GM19455 (cell line): ENCODE data around the gene TIGD3.

Source experiments
- ATAC-seq: cut with Tn5 transposase; IDR thresholded peaks from one replicate; pipeline ENCODE4 v1.9.1; 2021; ENCODE audit not compliant: unreplicated experiment

The TIGD3 gene

DNA sequence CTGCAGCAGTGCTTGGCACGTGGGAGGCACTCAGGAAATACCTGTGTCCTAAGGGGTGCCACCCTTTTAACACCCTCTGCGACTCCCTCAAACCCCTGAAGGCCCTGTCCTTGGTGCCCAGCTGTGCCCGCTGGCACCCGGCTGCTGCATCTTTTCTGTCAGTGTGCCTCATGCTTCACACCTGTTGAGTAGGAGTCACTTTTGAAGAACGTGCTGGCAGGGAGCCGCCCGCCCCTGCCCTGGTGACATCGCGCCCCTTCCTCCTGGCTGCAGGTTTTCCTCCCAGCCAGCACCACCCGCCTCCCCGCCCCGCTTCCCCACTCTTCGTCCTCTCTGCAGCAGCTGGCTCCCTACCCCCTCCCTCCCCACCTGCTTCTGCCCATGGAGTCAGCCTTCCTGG lies 49.7 kb downstream of the TIGD3 start:
- ATAC-seq: no peak

DNA sequence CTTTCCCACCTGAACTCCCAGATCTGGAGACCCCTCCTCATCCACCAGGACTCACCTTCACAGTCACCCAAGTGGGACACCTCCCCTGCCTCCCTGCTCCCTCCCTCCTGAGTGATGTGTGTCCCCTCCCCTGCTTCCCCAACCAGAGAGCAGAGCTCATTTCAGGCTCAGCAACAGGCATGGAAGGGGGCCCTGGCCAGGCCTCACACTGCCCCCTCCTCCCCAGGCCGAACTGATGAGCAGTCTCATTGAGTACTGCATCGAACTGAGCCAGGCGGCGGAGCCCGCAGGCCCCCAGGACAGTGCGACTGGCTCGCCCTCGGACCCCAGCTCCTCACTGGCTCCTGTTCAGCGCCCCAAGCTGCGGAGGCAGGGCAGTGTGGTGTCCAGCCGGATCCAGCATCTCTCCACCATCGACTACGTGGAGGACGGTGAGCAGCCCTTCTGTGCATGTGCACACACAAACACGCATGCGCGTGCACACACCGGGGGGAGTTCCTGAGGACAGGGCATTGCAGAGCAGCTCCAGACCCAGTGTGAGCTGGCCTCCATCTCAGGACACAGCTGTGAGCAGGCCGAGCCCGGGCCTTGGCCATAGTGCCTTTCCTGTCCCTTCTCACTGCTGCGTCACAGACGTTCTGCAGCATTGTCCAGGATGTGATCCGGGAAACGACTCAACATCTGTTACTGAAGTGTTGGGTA lies 50.2 kb downstream of the TIGD3 start:
- ATAC-seq: no peak
